Measurements from ENCODE around the gene ATOSB.

ATOSB gene

GRCh38 chr9:35105571-35106342 is 9.9 kb downstream of the ATOSB start:
- no peaks in the 10 kb centered on the region for H3K9me3 Mint-ChIP-seq
- H3K4me3 Mint-ChIP-seq = no peak overlapping the region
- peaks cover 19% of the 10 kb centered on the region for H3K36me3 Mint-ChIP-seq (ENCODE audit: low read depth)
- no peak overlapping the region for H3K27ac Mint-ChIP-seq
- peaks cover 32% of the 10 kb centered on the region for H3K4me1 Mint-ChIP-seq (ENCODE audit: low read depth)
- H3K27me3 Mint-ChIP-seq = no peaks in the 10 kb centered on the region

- Mint-ChIP-seq H3K9me3 (no peaks in the 10 kb centered on the region), H3K36me3 (ENCODE audit: low read depth) (peaks cover 25% of the 10 kb centered on the region), H3K4me3 (no peak overlapping the region), H3K4me1 (ENCODE audit: low read depth) (peaks cover 33% of the 10 kb centered on the region), H3K27ac (no peak overlapping the region), H3K27me3 (no peaks in the 10 kb centered on the region)
Measured at GRCh38 chr9:35105126-35105525, 10.5 kb downstream of the ATOSB start.

- H3K27ac Mint-ChIP-seq = no peak overlapping the region
- H3K9me3 Mint-ChIP-seq = no peaks in the 10 kb centered on the region
- H3K36me3 Mint-ChIP-seq (ENCODE audit: low read depth) = peaks cover 31% of the 10 kb centered on the region
- H3K4me3 Mint-ChIP-seq = no peak overlapping the region
- H3K4me1 Mint-ChIP-seq (ENCODE audit: low read depth) = peaks cover 32% of the 10 kb centered on the region
- no peaks in the 10 kb centered on the region for H3K27me3 Mint-ChIP-seq
Measured at GRCh38 chr9:35104586-35104985, 11.1 kb downstream of the ATOSB start.

GRCh38 chr9:35103660-35104191 is 11.9 kb downstream of the ATOSB start:
- peaks cover 33% of the 10 kb centered on the region for H3K4me1 Mint-ChIP-seq (ENCODE audit: low read depth)
- no peaks in the 10 kb centered on the region for H3K9me3 Mint-ChIP-seq
- H3K4me3 Mint-ChIP-seq = peak overlapping the region; percentile 96
- H3K36me3 Mint-ChIP-seq (ENCODE audit: low read depth) = peaks cover 39% of the 10 kb centered on the region
- H3K27ac Mint-ChIP-seq = peak overlapping the region; percentile 94
- no peaks in the 10 kb centered on the region for H3K27me3 Mint-ChIP-seq

- Mint-ChIP-seq H3K27ac (peak within 1 kb of the TSS; percentile 94), H3K4me3 (peak within 1 kb of the TSS; percentile 96), H3K9me3 (no peaks in the 10 kb centered on the region), H3K36me3 (ENCODE audit: low read depth) (peaks cover 43% of the 10 kb centered on the region), H3K4me1 (ENCODE audit: low read depth) (peaks cover 33% of the 10 kb centered on the region), H3K27me3 (no peaks in the 10 kb centered on the region)
Measured at GRCh38 chr9:35102769-35103659, 12.6 kb downstream of the ATOSB start, which contains the start of gene STOML2. TSS of gene STOML2 (minus strand) at chr9:35103131. CDS start at chr9:35103094, 37 bp downstream.

- peaks cover 47% of the 10 kb centered on the region for H3K36me3 Mint-ChIP-seq (ENCODE audit: low read depth)
- H3K27me3 Mint-ChIP-seq = no peaks in the 10 kb centered on the region
- H3K4me1 Mint-ChIP-seq (ENCODE audit: low read depth) = peaks cover 39% of the 10 kb centered on the region
- H3K27ac Mint-ChIP-seq = peak overlapping the region; percentile 94
- H3K9me3 Mint-ChIP-seq = no peaks in the 10 kb centered on the region
- peak overlapping the region; percentile 96 for H3K4me3 Mint-ChIP-seq
Measured at GRCh38 chr9:35102465-35102768, 13.2 kb downstream of the ATOSB start.

- Mint-ChIP-seq H3K27me3 (no peaks in the 10 kb centered on the region), H3K4me1 (ENCODE audit: low read depth) (peaks cover 54% of the 10 kb centered on the region), H3K9me3 (no peaks in the 10 kb centered on the region), H3K4me3 (no peak overlapping the region), H3K36me3 (ENCODE audit: low read depth) (peaks cover 62% of the 10 kb centered on the region), H3K27ac (peak overlapping the region; percentile 49)
Measured at GRCh38 chr9:35097573-35097972, 18.1 kb downstream of the ATOSB start.

GRCh38 chr9:35096035-35096849 is 19.4 kb downstream of the ATOSB start, which contains the start of gene PIGO:
TSS of gene PIGO (minus strand) at chr9:35096591. CDS start at chr9:35095565, 1,026 bp downstream.
- H3K4me3 Mint-ChIP-seq = peak within 1 kb of the TSS; percentile 90
- H3K9me3 Mint-ChIP-seq = no peaks in the 10 kb centered on the region
- H3K4me1 Mint-ChIP-seq (ENCODE audit: low read depth) = peaks cover 46% of the 10 kb centered on the region
- peaks cover 59% of the 10 kb centered on the region for H3K36me3 Mint-ChIP-seq (ENCODE audit: low read depth)
- H3K27me3 Mint-ChIP-seq = no peaks in the 10 kb centered on the region
- H3K27ac Mint-ChIP-seq = peak within 1 kb of the TSS; percentile 94

- Mint-ChIP-seq H3K27ac (no peak overlapping the region), H3K36me3 (ENCODE audit: low read depth) (peaks cover 54% of the 10 kb centered on the region), H3K9me3 (no peaks in the 10 kb centered on the region), H3K27me3 (no peaks in the 10 kb centered on the region), H3K4me1 (ENCODE audit: low read depth) (peaks cover 22% of the 10 kb centered on the region), H3K4me3 (no peak overlapping the region)
Measured at GRCh38 chr9:35091536-35091935, 24.1 kb downstream of the ATOSB start.

GRCh38 chr9:35089434-35089833 is 26.2 kb downstream of the ATOSB start:
- H3K4me1 Mint-ChIP-seq (ENCODE audit: low read depth) = peaks cover 4% of the 10 kb centered on the region
- H3K27ac Mint-ChIP-seq = no peak overlapping the region
- H3K4me3 Mint-ChIP-seq = no peak overlapping the region
- no peaks in the 10 kb centered on the region for H3K27me3 Mint-ChIP-seq
- H3K9me3 Mint-ChIP-seq = no peaks in the 10 kb centered on the region
- H3K36me3 Mint-ChIP-seq (ENCODE audit: low read depth) = peaks cover 54% of the 10 kb centered on the region

- Mint-ChIP-seq H3K4me1 (ENCODE audit: low read depth) (peaks cover 4% of the 10 kb centered on the region), H3K4me3 (no peak overlapping the region), H3K27me3 (no peaks in the 10 kb centered on the region), H3K9me3 (no peaks in the 10 kb centered on the region), H3K27ac (no peak overlapping the region), H3K36me3 (ENCODE audit: low read depth) (peaks cover 29% of the 10 kb centered on the region)
Measured at GRCh38 chr9:35085078-35085477, 30.6 kb downstream of the ATOSB start.

- Mint-ChIP-seq H3K9me3 (no peaks in the 10 kb centered on the region), H3K36me3 (ENCODE audit: low read depth) (peaks cover 28% of the 10 kb centered on the region), H3K4me3 (peak within 1 kb of the TSS; percentile 90), H3K27me3 (no peaks in the 10 kb centered on the region), H3K4me1 (ENCODE audit: low read depth) (peaks cover 27% of the 10 kb centered on the region), H3K27ac (peak within 1 kb of the TSS; percentile 98)
Measured at GRCh38 chr9:35079426-35080341, 36.0 kb downstream of the ATOSB start, which contains the start of gene FANCG. TSS of gene FANCG (minus strand) at chr9:35079942. CDS start at chr9:35079524, 418 bp downstream.

GRCh38 chr9:35079041-35079425 is 36.6 kb downstream of the ATOSB start:
- Mint-ChIP-seq H3K27ac (peak overlapping the region; percentile 98), H3K4me1 (ENCODE audit: low read depth) (peaks cover 27% of the 10 kb centered on the region), H3K27me3 (no peaks in the 10 kb centered on the region), H3K4me3 (peak overlapping the region; percentile 90), H3K9me3 (no peaks in the 10 kb centered on the region), H3K36me3 (ENCODE audit: low read depth) (peaks cover 35% of the 10 kb centered on the region)

Data from stimulated activated naive CD8-positive, alpha-beta T cell treated with anti-CD3 and anti-CD28 coated beads, Interleukin-15, Interleukin-2, amounts not matched to agents 100 ng/mL and 50 ng/mL, for 24 hours (primary cell).